ENCODE results near the gene ATP5MK.
A peak's percentile ranks its signal among the peaks of the same experiment; 100 is the strongest.
"Not testable (repeated sequence)": the region's sequence is repeated elsewhere in the genome, so short reads cannot be mapped to it uniquely, and the experiment has no call there.

The ATP5MK gene

DNA sequence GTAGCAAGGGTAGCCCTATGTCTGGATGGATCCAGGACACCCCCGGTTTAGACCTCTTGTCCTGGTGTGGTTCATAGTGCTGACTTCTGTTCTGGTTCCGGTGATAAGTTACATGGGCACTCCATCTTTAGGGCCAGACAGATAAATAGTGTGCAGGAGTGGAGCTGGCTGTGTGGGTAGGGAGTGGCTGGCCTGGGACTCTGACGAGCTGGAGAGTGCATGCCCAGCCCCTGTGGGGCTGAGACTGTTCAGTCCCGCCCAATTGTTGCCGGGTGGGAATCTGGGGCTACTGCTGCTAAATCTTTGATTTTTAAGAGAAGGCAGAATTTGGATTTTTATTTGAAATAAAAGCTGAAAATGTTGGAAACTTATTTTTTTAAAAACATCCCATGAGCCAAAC is 27.5 kb upstream of the ATP5MK start:
- H3K9me3 Mint-ChIP-seq, result no peaks in the 10 kb centered on the region
- H3K27ac Mint-ChIP-seq, result no peak overlapping the region
- H3K4me3 Mint-ChIP-seq, result no peak overlapping the region
- H3K27me3 Mint-ChIP-seq, result no peaks in the 10 kb centered on the region
- H3K36me3 Mint-ChIP-seq (ENCODE audit: low read depth), result peaks cover 96% of the 10 kb centered on the region
- intact Hi-C loops (cut with micrococcal nuclease), result no loop called here
- no peaks in the 10 kb centered on the region for H3K4me1 Mint-ChIP-seq (ENCODE audit: low read depth)

DNA sequence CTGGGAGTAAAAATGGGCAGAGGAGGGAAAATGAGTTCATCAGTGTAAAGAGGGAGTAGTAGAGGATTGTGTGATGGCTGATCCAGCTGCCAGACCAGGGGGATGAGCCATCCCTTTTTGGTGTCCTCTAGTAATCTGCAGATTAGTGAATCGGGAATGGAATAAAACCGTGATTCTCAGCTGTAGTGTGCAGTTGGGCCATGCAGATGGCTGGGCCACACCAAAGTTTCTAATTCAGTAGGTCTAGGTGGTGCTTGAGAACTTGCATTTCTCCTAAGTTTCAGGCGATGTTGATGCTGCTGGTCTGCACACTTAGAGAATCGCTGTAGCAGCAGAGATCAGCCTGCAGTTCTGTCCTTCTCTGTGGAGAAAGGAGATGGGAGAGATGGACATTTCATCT is 22.8 kb upstream of the ATP5MK start:
- Mint-ChIP-seq H3K4me1 (ENCODE audit: low read depth) (no peaks in the 10 kb centered on the region), H3K4me3 (no peak overlapping the region), H3K27ac (no peak overlapping the region), H3K27me3 (no peaks in the 10 kb centered on the region), H3K9me3 (no peaks in the 10 kb centered on the region), H3K36me3 (ENCODE audit: low read depth) (peaks cover 97% of the 10 kb centered on the region)
- intact Hi-C loops (cut with micrococcal nuclease), result no loop called here

DNA sequence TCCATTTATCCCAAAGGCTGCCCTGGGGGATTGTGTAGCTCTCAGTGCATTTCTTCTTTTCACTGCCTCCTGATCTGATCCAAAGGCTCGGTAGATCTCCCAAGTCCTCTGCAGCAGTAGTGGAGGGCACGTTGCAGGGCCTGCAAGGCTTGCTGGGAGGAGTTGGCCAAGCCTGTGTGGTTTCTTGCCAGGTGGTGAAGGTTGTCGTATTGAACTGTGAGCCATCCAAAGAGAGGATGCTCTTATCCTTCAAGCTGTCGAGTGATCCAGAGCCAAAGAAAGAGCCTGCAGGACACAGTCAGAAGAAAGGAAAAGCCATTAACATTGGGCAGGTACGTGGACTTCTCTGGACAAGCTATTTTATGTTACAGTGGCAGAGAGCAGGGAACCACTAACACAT is 21.3 kb upstream of the ATP5MK start:
- no peaks in the 10 kb centered on the region for H3K4me1 Mint-ChIP-seq (ENCODE audit: low read depth)
- H3K36me3 Mint-ChIP-seq (ENCODE audit: low read depth), result peaks cover 97% of the 10 kb centered on the region
- intact Hi-C loops (cut with micrococcal nuclease), result loop anchor here (1.0 kb wide), 1 partner anchor 68 kb away; no protein-coding TSS in a partner anchor
- H3K27me3 Mint-ChIP-seq, result no peaks in the 10 kb centered on the region
- no peak overlapping the region for H3K4me3 Mint-ChIP-seq
- H3K9me3 Mint-ChIP-seq, result no peaks in the 10 kb centered on the region
- H3K27ac Mint-ChIP-seq, result no peak overlapping the region

DNA sequence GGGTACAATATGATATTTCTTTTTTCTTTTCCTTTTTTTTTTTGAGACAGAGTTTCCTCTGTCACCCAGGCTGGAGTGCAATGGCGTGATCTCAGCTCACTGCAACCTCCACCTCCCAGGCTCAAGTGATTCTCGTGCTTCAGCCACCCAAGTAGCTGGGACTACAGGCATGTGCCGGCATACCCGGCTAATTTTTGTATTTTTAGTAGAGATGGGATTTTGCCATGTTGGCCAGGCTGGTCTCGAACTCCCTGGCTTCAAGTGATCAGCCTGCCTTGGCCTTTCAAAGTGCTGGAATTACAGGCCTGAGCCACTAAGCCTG is 20.8 kb upstream of the ATP5MK start:
- H3K27me3 Mint-ChIP-seq; H3K4me3 Mint-ChIP-seq; H3K9me3 Mint-ChIP-seq; H3K4me1 Mint-ChIP-seq (ENCODE audit: low read depth); H3K27ac Mint-ChIP-seq: not testable (repeated sequence)
- intact Hi-C loops (cut with micrococcal nuclease), result loop anchor here (1.0 kb wide), 1 partner anchor 68 kb away; no protein-coding TSS in a partner anchor
- peaks cover 97% of the 10 kb centered on the region for H3K36me3 Mint-ChIP-seq (ENCODE audit: low read depth)

DNA sequence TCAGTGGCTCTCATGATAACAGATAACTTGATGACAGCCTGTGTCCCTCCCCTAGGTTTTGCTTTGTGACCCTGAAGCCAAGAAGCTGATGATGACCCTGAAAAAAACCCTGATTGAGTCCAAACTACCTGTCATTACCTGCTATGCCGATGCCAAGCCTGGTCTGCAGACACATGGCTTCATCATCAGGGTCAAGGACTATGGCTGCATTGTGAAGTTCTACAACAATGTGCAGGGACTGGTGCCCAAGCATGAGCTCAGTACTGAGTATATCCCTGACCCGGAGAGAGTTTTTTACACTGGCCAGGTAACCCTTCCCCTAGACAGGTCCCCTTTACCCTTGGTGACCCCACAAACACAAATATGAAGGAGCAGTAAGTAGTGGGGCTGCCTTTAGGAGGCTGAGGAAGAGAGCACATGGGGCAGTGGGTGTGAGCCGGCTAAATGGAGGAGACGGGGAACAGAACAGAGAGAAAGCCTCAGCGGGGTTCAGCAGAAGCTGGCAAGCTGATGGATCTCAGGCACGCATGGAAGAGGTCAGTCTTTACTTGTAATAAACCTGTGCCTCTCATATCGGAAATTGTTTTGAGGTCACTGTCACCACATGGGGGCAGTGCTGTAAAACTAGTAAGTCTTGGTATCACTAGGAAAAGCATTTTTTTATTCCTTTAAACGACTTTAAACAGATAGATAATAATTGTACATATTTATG is 20.3 kb upstream of the ATP5MK start:
- Mint-ChIP-seq H3K9me3 (no peaks in the 10 kb centered on the region), H3K4me1 (ENCODE audit: low read depth) (no peaks in the 10 kb centered on the region), H3K4me3 (no peak overlapping the region), H3K36me3 (ENCODE audit: low read depth) (peaks cover 100% of the 10 kb centered on the region), H3K27ac (no peak overlapping the region), H3K27me3 (no peaks in the 10 kb centered on the region)
- intact Hi-C loops (cut with micrococcal nuclease), result loop anchor here (1.0 kb wide), 1 partner anchor 69 kb away; no protein-coding TSS in a partner anchor

DNA sequence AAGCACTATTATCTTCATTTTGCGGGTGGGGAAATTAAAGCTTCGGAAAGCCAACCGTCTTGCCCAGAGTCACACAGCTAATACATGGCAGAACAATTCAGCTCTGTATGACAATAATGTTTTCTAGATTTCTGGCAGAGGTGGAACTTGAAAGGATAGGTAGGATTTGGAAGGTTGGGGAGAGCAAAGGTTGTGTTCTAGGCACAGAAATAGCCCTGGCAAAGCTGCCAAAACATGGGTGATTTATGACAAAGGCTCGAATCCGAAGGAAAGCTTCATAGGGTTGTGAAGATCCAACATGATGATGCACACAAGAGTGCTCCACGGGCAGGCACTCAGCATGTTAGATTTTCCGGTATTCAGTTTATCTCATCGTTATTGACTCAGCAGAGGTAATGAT is 19.3 kb upstream of the ATP5MK start:
- Mint-ChIP-seq H3K4me1 (ENCODE audit: low read depth) (no peaks in the 10 kb centered on the region), H3K36me3 (ENCODE audit: low read depth) (peaks cover 95% of the 10 kb centered on the region), H3K27me3 (no peaks in the 10 kb centered on the region), H3K27ac (no peak overlapping the region), H3K4me3 (no peak overlapping the region), H3K9me3 (no peaks in the 10 kb centered on the region)
- intact Hi-C loops (cut with micrococcal nuclease), result no loop called here

DNA sequence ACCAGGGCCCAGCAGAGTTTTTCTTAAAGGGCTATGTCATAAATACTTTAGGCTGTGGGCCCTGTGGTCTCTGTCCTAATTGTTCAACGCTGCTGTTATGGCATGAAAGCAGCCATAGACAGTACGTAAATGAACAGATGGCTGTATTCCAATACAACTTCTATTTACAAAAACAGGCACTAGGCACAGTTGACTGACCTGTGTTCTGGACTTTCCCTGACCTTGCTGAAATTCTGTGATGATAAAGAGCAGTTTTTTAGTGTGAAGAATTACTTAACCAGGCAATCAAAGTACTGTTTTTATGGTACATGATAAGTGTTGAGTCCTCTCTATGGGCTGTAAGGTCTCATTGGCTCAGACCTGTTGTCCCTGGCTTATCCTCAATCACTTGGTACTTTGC is 17.3 kb upstream of the ATP5MK start:
- Mint-ChIP-seq H3K4me1 (ENCODE audit: low read depth) (no peaks in the 10 kb centered on the region), H3K27me3 (no peaks in the 10 kb centered on the region), H3K4me3 (no peak overlapping the region), H3K27ac (no peak overlapping the region), H3K9me3 (no peaks in the 10 kb centered on the region), H3K36me3 (ENCODE audit: low read depth) (peaks cover 95% of the 10 kb centered on the region)
- intact Hi-C loops (cut with micrococcal nuclease), result no loop called here

DNA sequence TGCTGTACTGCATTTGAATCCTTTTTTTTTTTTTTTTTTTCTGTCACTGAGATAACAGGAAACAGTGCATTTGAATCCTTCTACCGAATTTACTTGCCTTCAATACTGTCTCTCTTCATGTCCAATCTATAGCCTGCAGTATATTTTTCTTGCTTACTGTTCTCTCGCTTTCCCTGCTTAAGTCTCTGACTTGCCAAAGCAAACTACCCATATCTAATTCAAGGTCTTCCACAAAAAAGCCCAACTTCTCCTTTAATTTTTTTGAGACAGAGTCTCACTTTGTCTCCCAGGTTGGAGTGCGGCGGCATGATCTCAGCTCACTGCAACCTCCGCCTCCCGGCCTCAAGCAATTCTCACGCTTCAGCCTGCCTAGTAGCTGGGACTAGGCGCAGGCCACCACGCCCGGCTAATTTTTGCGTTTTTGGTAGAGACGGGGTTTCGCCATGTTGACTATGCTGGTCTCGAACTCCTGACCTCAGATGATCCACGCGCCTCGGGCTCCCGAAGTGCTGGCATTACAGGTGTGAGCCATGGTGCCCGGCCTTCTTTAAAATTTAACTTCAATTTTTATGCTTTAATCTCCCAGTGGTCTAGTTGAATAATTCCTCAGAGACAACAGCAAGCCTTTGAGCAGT is 1.0 kb upstream of the ATP5MK start:
- peaks cover 42% of the 10 kb centered on the region for H3K4me1 Mint-ChIP-seq (ENCODE audit: low read depth)
- H3K4me3 Mint-ChIP-seq, result peak overlapping the region; percentile 93
- peak overlapping the region; percentile 90 for H3K27ac Mint-ChIP-seq
- H3K36me3 Mint-ChIP-seq (ENCODE audit: low read depth), result peaks cover 72% of the 10 kb centered on the region
- no peaks in the 10 kb centered on the region for H3K9me3 Mint-ChIP-seq
- H3K27me3 Mint-ChIP-seq, result no peaks in the 10 kb centered on the region
- intact Hi-C loops (cut with micrococcal nuclease), result no loop called here

DNA sequence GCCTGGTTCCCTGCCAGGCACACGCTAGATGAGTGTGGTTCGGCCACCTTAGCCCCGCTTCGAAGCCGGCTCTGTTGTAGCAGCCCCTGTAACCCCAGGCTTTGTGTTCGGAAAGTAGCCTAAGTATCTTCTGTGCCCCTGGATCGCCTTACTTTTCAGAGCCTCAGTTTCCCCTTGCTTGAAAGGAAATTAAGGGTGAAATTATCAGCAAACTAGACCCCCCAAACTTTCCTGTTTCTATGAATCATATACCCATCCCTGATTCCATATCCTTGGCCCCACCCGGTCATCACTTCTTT is 463 bp upstream of the ATP5MK start:
- Mint-ChIP-seq H3K4me3 (peak overlapping the region; percentile 93), H3K27me3 (no peaks in the 10 kb centered on the region), H3K9me3 (no peaks in the 10 kb centered on the region), H3K36me3 (ENCODE audit: low read depth) (peaks cover 71% of the 10 kb centered on the region), H3K4me1 (ENCODE audit: low read depth) (peaks cover 42% of the 10 kb centered on the region), H3K27ac (peak overlapping the region; percentile 90)
- intact Hi-C loops (cut with micrococcal nuclease), result no loop called here

DNA sequence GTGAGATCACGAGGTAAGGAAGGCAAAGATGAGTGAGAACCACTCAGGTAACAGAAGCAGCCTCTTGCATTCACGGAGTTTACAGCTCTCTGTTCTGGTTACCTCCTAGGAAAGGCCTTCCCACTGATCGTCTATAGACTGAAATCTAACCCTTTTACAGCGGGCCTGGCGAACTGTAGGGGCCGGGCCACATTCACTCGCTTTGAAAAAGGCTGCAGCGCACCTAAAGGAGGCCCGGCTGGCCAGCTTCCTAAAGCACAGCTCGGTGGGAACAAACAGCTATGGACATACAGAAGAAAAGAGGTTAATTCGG is 565 bp downstream of the ATP5MK start:
- Mint-ChIP-seq H3K27ac (peak overlapping the region; percentile 90), H3K4me3 (peak overlapping the region; percentile 93), H3K4me1 (ENCODE audit: low read depth) (peaks cover 42% of the 10 kb centered on the region), H3K27me3 (no peaks in the 10 kb centered on the region), H3K9me3 (no peaks in the 10 kb centered on the region), H3K36me3 (ENCODE audit: low read depth) (peaks cover 70% of the 10 kb centered on the region)
- intact Hi-C loops (cut with micrococcal nuclease), result loop anchor here (2.0 kb wide), 1 partner anchor 27 kb away; no protein-coding TSS in a partner anchor

DNA sequence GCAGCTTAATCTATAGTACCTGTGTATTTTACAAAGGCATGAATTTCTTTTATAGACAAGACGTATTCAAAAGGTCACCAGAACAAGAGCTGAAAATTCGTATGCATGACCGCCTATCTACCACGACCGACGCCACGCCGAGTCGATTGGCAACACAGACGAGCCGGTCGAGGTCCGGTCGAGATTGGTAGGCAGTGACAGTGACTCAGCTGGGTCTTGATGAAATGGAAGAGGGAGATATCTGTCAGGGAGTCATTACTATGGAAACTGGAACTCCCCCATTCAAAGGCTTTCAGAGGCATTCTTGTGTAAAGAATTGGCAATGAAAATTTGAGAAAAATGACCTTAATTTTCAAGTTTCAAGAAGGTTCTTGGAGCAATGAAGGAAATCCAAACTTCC is 2.1 kb downstream of the ATP5MK start:
- Mint-ChIP-seq H3K36me3 (ENCODE audit: low read depth) (peaks cover 70% of the 10 kb centered on the region), H3K27me3 (no peaks in the 10 kb centered on the region), H3K4me1 (ENCODE audit: low read depth) (peaks cover 41% of the 10 kb centered on the region), H3K27ac (no peak overlapping the region), H3K9me3 (no peaks in the 10 kb centered on the region), H3K4me3 (no peak overlapping the region)
- intact Hi-C loops (cut with micrococcal nuclease), result loop anchor here (2.0 kb wide), 1 partner anchor 25 kb away; no protein-coding TSS in a partner anchor

DNA sequence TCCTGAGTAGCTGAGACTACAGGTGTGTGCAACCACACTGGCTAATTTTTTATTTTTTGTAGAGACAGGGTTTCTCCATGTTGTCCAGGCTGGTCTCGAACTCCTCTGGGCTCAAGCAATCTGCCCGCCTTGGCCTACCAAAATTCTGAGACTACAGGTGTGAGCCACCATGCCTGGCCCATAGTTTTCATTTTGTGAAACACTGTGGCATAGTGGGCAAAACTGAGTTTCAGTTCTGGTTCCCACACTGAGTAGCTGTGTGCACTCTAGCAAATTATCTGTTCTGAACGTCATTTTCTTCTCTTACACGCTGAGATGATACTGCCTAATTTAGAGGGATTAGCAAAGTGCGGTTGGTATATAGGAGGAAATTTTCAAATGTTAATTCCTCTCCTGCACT is 13.5 kb downstream of the ATP5MK start:
- H3K4me1 Mint-ChIP-seq (ENCODE audit: low read depth), result peaks cover 5% of the 10 kb centered on the region
- intact Hi-C loops (cut with micrococcal nuclease), result no loop called here

DNA sequence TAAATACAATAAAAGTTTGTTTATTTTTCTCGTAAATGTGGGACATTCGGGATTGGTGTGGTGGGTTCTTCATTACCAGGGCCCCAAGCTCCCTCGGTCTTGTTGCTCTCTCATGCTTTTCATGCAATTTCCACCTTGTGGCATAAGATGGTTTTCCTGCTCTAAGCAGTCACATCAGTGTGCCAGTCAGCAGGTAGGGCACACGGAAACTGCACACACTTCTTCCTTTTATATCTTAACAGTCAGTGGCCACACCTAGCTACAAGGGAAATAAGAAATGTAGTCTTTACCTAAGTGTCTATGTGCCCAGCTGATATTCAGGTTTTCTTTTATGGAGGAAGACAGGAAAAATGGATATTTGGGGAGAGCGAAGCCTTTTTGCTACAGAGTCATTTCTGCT is 22.0 kb downstream of the ATP5MK start:
- Mint-ChIP-seq H3K27me3 (no peaks in the 10 kb centered on the region), H3K4me1 (ENCODE audit: low read depth) (no peaks in the 10 kb centered on the region), H3K36me3 (ENCODE audit: low read depth) (peaks cover 50% of the 10 kb centered on the region), H3K27ac (no peak overlapping the region), H3K9me3 (no peaks in the 10 kb centered on the region), H3K4me3 (no peak overlapping the region)
- intact Hi-C loops (cut with micrococcal nuclease), result no loop called here

More for the DNA sequence above, 13.5 kb downstream of the ATP5MK start:
- no peak overlapping the region for H3K4me3 Mint-ChIP-seq
- H3K27ac Mint-ChIP-seq, result no peak overlapping the region
- peaks cover 86% of the 10 kb centered on the region for H3K36me3 Mint-ChIP-seq (ENCODE audit: low read depth)
- no peaks in the 10 kb centered on the region for H3K27me3 Mint-ChIP-seq
- no peaks in the 10 kb centered on the region for H3K9me3 Mint-ChIP-seq

DNA sequence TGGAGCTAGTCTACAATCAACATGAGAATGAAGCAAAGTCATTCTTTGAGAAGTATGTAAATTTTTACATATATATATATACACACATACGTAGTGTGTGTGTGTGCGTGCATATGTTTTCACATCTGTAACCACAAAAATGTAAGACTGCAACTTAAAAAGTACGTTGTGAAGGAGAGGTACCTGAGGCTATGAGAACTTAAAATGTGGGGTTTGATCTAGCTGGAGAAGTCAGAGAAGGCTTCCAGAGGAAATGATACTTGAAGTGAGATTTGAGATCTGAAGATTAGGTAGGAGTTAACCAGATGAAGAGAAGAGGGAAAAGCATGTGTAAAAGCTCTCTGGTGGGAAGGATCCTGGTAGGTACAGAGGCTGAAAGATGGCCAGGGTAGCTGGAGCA is 22.7 kb downstream of the ATP5MK start:
- Mint-ChIP-seq H3K27me3 (no peaks in the 10 kb centered on the region), H3K4me1 (ENCODE audit: low read depth) (no peaks in the 10 kb centered on the region), H3K4me3 (no peak overlapping the region), H3K27ac (no peak overlapping the region), H3K9me3 (no peaks in the 10 kb centered on the region), H3K36me3 (ENCODE audit: low read depth) (peaks cover 45% of the 10 kb centered on the region)
- intact Hi-C loops (cut with micrococcal nuclease), result no loop called here

Data from dendritic cell treated with granulocyte-macrophage colony-stimulating factor and Interleukin-4, amounts not matched to agents 40 ng/mL and 50 ng/mL, for 4 days (primary cell).